ENCODE results near the gene STXBP2.
A peak's percentile ranks its signal among the peaks of the same experiment; 100 is the strongest.

The STXBP2 gene

DNA sequence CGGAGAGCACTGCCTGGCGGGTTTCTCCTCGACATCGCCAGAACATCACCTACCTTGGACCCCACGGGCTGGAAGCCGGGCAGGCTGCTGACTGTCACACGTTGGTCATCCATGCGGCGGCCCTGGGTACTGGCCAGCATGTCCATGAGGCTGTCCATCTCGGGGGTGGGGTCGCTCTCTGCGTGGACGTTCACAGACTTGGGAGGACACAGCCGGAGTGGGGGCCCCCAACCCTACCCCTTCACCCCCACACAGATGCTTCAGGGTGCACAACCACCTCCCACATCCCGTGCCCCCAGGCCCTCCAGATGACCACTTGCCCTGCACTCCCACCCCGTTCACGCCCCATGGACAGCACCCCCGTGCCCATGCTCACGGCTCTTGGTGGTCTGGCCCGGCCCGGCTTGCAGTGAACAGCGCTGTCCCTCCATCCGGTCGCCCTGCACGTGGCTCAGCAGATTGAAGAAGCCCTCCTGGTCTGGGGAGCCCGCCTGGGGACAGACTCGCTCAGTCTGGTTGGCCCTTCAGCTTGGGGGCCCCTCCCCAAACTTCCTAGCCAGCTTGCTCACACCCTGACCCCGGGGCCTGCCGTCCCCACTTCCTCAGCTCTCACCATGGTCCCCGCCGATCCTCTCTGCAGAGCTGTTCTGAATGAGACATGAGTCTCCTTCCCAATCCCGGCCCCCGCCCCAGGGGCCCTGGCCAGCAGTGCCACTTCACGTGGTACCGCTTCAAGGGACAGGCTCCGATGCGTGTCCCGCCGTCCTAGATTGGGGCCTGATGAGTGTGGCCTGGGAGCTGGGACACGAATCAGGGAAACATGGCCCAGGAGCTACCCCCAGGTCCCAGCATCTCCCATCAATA lies 4.3 kb upstream of the STXBP2 start:
- no peak for DNase-seq (ENCODE audit: low spot score)

- no peak for DNase-seq (ENCODE audit: low spot score)
Observed at GRCh38 chr19:7633698-7634097, 3.2 kb upstream of the STXBP2 start, which contains the start of gene PCP2. Gene PCP2, minus strand, starts transcription at chr19:7633719. Its CDS starts 262 bp downstream, at chr19:7633457.

DNA sequence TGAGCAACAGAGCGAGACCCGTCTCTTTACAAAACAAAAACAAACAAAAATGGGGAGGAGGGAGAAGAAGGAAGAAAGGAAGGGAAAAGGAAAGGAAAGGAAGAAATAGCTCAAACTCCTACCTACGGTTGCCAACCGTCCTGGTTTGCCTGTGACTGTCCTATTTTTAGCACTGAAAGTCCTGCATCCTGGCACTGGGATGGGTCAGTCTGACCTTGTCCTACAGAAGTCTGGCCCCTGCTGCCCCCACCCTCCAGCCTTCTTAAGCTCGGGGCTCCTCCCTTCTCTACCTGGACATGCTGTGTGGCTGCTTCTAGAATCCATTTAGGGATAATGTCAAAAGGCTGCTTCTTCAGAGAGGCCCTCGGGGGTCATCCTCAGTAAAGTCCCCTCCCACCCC lies 1.2 kb upstream of the STXBP2 start:
- DNase-seq (ENCODE audit: low spot score) = no peak

DNA sequence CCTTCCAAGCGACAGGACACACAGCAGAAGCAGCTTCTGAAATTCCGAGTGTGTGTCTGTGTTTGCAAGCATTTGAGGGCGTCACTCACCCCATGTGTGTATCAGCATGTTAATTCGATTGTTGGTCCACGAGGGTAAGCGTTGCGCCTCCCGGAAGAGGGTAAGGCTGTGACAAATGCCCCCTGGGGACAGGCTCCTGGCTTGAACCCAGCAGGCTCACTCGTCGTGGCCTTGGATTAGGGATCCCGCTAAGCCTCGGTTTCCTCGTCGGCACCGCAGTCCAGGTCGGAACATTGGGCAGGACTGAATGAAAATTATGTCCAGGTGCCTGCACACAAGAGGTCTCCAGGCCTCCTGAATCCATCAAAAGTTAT lies 606 bp upstream of the STXBP2 start:
- DNase-seq (ENCODE audit: low spot score) = no peak

DNA sequence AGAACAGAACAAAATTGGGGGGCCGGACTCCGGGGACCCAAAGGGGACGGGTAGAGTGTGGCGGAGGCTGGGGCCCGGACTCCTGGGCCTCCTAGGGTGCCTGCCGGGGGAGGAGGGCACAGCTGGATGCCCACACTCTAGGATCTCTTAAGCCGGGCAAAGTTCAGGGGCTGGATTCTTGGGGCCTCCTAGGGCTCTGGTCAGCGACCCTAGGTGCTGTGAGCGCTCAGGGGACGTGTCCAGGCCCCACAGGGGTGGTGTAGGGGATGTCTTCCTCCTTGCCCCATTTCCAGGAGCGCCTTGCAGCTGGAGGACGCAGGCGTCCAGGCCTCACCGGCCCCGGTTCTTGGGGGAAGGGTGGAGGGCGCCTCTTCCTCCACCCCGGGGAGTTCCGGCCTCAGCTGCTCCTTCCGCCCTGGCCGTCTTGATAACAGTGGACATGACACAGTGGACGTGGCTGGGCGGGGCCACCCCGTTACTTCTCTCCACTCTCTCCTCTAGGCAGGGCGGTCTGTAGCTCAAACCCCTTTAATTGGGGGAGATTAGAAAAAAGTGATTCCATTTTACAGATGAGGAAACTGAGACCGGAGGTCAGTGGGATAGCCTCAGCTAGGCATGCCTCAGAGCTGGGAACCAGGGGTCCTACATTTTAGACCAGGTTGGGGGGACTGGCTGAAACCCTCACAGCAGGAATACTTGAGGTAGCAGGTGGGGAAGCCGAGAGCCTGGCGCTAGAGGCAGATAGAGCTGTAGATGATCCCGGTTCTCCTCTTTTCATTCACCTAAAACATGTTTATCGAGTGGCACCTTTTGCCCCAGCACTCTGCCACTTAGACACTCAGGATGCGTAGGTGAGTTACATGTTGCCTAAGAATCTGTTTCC lies 705 bp downstream of the STXBP2 start:
- DNase-seq (ENCODE audit: low spot score) = no peak

DNA sequence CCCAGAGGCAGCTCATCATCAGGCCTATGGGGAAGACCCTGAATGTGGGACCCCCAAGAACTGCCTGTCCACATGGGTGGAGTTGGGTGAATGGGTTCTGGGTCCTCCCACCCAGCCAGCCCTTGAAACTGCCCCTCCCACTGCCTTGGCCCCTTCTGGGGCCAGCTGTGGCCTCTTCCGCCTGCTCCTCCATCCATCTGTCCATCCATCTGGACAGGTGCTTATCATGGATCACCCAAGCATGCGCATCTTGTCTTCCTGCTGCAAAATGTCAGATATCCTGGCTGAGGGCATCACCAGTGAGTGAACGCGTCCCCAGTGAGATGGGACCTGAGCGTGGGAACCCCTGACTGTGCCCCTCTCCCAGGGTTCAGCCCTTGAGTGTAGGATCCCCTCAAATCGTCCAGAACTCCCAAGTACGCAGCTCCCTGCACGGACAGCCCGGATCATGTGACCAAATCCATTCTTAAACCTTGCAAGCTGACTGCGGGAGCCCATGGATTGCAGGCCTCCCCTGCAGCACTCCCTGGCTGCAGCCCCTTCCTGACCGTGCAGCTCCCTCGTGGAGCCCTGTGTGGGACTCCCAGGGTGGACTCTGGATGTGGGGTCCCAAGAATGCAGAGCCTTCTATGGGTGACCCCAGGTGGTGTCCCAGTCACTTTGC lies 2.0 kb downstream of the STXBP2 start:
- DNase-seq (ENCODE audit: low spot score) = no peak

DNA sequence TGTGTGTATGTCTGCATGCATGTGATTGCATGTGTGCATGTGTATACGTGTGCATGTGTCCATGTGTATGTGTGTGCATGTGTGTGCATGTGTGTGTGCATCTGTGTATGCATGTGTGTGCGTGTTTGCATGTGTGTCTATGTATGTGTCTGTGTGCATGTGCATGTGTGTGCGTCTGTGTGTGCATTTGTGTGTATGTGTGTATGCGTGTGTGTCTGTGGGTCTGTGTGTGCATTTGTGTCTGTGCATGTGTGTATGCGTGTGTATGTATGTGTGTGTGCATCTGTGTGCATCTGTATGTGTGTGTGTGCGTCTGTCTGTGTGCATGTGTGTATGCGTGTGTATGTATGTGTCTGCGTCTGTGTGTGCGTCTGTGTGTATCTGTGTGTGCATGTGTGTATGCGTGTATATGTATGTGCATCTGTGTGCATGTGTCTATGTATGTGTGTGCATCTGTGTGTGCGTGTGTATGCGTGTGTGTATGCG lies 3.0 kb downstream of the STXBP2 start:
- no peak for DNase-seq (ENCODE audit: low spot score)

DNA sequence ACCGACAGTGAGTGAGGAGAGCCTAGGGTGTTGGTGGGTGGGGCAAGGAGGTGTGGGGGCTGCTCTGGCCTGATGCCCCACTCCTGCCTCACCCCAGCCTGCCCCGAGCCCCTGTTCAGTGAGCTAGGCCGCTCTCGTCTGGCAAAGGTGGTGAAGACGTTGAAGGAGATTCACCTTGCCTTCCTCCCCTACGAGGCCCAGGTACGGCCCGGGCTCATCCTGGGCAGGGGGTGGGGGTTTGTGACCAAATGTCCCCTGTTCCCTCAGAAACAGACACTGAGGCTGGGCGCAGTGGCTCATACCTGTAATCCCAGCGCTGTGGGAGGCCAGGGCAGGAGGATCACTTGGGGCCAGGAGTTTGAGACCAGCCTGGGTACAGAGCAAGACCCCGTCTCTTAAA lies 3.9 kb downstream of the STXBP2 start:
- no peak for DNase-seq (ENCODE audit: low spot score)

GRCh38 chr19:7641290-7642276 lies 4.7 kb downstream of the STXBP2 start:
- no peak for DNase-seq (ENCODE audit: low spot score)

DNA sequence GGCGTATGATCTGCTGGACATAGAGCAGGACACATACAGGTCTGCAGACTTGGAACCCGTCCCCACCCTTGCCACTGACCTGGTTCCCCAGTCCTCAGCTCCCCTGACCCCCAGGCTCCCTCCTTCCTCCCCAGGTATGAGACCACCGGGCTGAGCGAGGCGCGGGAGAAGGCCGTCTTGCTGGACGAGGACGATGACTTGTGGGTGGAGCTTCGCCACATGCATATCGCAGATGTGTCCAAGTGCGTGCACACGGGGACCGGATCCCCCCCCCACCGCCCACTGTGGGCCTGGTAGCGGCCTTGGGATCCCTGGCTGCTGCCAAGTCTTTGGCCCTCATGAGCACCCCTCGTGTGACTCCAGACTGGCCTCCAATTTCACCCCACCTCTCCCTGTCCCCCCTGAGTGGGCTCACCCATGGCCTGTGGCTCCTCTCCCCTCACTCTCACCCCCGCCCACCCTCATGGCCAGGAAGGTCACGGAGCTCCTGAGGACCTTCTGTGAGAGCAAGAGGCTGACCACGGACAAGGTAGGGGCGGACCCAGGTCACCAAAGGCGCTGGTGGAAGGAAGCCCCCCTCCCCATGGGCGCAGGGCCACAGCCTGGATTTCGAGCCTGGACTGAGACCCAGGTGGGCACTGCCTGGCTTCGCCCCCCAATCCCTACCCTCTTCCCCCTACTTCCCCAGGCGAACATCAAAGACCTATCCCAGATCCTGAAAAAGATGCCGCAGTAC lies 5.6 kb downstream of the STXBP2 start:
- no peak for DNase-seq (ENCODE audit: low spot score)

DNA sequence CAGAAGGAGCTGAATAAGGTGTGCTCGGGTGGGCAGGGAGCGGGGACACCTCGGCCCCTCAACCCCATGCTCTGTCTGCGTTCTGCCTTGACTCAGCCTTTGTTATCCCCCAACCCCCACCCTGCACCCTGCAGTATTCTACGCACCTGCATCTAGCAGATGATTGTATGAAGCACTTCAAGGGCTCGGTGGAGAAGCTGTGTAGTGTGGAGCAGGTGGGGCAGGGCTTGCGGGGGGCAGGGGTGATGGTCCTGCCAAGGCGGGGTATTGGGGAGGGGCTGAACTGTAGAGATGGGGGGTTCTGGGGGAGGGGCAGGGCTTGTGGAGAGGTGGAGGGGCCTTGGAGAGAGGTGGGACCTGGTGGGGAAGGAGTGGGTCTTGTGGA lies 6.1 kb downstream of the STXBP2 start:
- DNase-seq (ENCODE audit: low spot score) = no peak

- peak; percentile 44 for DNase-seq (ENCODE audit: low spot score)
Observed at GRCh38 chr19:7643629-7644549, 7.0 kb downstream of the STXBP2 start.

- no peak for DNase-seq (ENCODE audit: low spot score)
Observed at GRCh38 chr19:7644550-7644877, 7.6 kb downstream of the STXBP2 start.

- no peak for DNase-seq (ENCODE audit: low spot score)
Observed at GRCh38 chr19:7645163-7645562, 8.3 kb downstream of the STXBP2 start.

DNA sequence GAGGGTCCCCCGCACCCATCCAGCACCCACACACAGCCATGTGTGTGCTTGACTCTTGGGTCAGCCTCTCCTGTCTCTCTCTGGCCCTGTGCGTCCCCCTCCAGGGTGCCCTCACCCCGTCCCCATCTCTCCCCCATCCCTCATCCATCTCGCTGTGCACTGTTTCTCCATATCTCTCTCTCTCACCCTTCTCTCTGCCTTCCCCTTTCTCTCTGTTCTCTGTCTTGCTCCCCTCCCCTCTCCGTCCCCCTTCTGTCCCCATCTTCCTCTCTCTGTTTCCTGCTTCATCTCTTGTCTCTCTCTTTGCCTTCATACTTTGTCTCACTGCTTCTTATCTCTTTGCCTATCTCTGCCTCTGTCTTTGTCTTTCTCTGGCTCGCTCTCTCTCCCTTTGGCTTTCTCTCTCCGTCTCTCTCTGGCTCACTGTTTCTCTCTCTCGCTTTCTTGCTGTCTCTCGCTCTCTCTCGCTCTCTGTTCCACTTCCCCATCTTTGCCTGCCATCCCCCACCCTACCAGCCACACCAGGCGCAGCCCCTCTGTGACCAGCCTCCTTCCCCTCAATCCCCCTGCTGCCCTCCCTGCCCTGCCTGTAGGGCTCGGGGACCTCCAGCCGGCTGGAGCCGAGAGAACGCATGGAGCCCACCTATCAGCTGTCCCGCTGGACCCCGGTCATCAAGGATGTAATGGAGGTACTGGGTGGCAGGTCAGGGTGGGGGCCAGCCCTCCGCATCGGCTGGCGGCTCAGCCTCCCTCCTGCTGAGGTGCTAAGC lies 8.9 kb downstream of the STXBP2 start:
- no peak for DNase-seq (ENCODE audit: low spot score)

- no peak for DNase-seq (ENCODE audit: low spot score)
Observed at GRCh38 chr19:7646426-7646700, 9.5 kb downstream of the STXBP2 start.

DNA sequence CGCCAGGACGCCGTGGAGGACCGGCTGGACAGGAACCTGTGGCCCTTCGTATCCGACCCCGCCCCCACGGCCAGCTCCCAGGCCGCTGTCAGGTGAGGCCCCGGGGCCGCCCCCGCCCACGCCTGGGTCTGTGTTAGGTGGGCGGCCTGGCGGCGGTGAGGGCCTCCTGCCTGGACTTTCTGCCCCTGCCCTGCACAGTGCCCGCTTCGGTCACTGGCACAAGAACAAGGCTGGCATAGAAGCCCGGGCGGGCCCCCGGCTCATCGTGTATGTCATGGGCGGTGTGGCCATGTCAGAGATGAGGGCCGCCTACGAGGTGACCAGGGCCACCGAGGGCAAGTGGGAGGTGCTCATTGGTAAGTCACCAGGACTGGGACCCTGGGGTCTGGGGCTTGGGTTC lies 10.2 kb downstream of the STXBP2 start:
- no peak for DNase-seq (ENCODE audit: low spot score)

GRCh38 chr19:7648265-7649014 lies 11.5 kb downstream of the STXBP2 start:
- DNase-seq (ENCODE audit: low spot score) = no peak

Data from HuH-7 (cell line).